KMS-11 (cell line): ENCODE measurements around the gene ACER3.

Experiments
- H2AFZ ChIP-seq: fragments of 200-600 bp; sonication (generic); 2 replicates; pipeline ENCODE4 v1.6.1; 2016; ENCODE audit warnings: antibody characterized with exemption, mixed run types, low read depth
- H3K27ac ChIP-seq: fragments of 200-600 bp; sonication (generic); 2 replicates; pipeline ENCODE4 v1.6.1; 2016; ENCODE audit warnings: mild to moderate bottlenecking, mixed run types
- H3K27me3 ChIP-seq: fragments of 200-600 bp; sonication (generic); 2 replicates; pipeline ENCODE4 v1.6.1; 2017; ENCODE audit warnings: mild to moderate bottlenecking, low read depth, mixed run types, moderate library complexity; ENCODE audit not compliant: insufficient read depth
- H3K36me3 ChIP-seq: fragments of 200-600 bp; sonication (generic); 2 replicates; pipeline ENCODE4 v1.6.1; 2017; ENCODE audit warnings: mild to moderate bottlenecking, mixed run types; ENCODE audit not compliant: insufficient read depth
- H3K4me1 ChIP-seq: fragments of 200-600 bp; sonication (generic); 2 replicates; pipeline ENCODE4 v1.6.1; 2016; ENCODE audit warnings: mild to moderate bottlenecking, low read depth, mixed run types; ENCODE audit not compliant: poor library complexity, severe bottlenecking
- H3K4me2 ChIP-seq: fragments of 200-600 bp; sonication (generic); 2 replicates; pipeline ENCODE4 v1.7.0; 2016; ENCODE audit warnings: mild to moderate bottlenecking, mixed run types
- H3K4me3 ChIP-seq: fragments of 200-600 bp; sonication (generic); IDR thresholded peaks from 2 replicates; pipeline ENCODE4 v1.6.1; 2017; ENCODE audit warnings: low read depth, low read length, mixed read lengths; ENCODE audit not compliant: insufficient read depth
- H3K79me2 ChIP-seq: fragments of 200-600 bp; sonication (generic); 2 replicates; pipeline ENCODE4 v1.6.1; 2016; ENCODE audit warnings: low read depth, mixed run types; ENCODE audit not compliant: insufficient read depth
- H3K9ac ChIP-seq: fragments of 200-600 bp; sonication (generic); 2 replicates; pipeline ENCODE4 v1.6.1; 2016; ENCODE audit warnings: mild to moderate bottlenecking, mixed run types
- H4K20me1 ChIP-seq: fragments of 200-600 bp; sonication (generic); 2 replicates; pipeline ENCODE4 v1.6.1; 2016; ENCODE audit warnings: mild to moderate bottlenecking, mixed run types; ENCODE audit not compliant: insufficient read depth
- TF ChIP-seq, protein P1 (sequence below): fragments of 200-600 bp; sonication (generic); conservative IDR thresholded peaks from 2 replicates; pipeline ENCODE4 v1.6.1; 2017; ENCODE audit warnings: low read depth, mild to moderate bottlenecking, antibody characterized with exemption, low read length, moderate library complexity, mixed read lengths

ACER3 gene

DNA sequence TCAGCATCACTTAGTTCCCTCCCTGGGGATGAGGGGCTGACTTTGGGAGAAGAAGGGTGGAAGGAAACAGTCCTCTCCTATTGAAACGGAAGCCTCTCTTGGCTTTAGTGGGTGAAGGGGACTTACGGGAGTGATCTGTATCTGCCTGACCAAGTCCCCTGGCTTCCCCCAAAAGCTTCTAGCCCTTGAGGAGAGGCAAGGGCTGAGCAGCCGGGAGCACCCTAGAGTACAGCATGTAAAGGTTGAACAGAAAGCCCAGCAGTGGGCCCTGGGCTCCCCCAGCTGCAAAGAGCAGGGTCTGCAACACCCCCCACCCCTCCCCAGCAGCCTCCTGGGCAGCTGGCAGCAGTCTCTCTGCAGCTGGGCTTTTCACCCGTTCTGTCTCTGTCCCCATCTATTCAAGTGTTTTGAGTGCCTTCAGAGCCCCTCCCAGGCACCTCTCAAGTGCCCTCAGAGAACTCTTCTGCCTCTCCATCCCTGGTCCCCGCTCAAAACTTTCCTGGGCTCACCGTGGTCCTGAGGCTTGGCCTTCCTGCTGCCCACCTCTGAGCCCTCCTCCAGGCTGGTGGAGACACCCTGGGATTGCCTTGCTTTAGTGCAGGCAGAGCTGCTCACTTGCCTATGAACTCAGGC, 208.7 kb downstream of the ACER3 start:
- TF ChIP-seq, protein P1, sequence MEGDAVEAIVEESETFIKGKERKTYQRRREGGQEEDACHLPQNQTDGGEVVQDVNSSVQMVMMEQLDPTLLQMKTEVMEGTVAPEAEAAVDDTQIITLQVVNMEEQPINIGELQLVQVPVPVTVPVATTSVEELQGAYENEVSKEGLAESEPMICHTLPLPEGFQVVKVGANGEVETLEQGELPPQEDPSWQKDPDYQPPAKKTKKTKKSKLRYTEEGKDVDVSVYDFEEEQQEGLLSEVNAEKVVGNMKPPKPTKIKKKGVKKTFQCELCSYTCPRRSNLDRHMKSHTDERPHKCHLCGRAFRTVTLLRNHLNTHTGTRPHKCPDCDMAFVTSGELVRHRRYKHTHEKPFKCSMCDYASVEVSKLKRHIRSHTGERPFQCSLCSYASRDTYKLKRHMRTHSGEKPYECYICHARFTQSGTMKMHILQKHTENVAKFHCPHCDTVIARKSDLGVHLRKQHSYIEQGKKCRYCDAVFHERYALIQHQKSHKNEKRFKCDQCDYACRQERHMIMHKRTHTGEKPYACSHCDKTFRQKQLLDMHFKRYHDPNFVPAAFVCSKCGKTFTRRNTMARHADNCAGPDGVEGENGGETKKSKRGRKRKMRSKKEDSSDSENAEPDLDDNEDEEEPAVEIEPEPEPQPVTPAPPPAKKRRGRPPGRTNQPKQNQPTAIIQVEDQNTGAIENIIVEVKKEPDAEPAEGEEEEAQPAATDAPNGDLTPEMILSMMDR: no peak
- no peak overlapping the region for H3K9ac ChIP-seq
- no peaks in the 10 kb centered on the region for H3K4me1 ChIP-seq
- H2AFZ ChIP-seq: no peak overlapping the region
- H3K27ac ChIP-seq: no peak overlapping the region
- no peaks in the 10 kb centered on the region; the same call in 1 of the 2 replicates for H3K27me3 ChIP-seq
- H3K4me3 ChIP-seq: no peak overlapping the region
- no peaks in the 10 kb centered on the region for H3K79me2 ChIP-seq
- no peaks in the 10 kb centered on the region for H4K20me1 ChIP-seq
- no peaks in the 10 kb centered on the region for H3K36me3 ChIP-seq
- no peak overlapping the region for H3K4me2 ChIP-seq

DNA sequence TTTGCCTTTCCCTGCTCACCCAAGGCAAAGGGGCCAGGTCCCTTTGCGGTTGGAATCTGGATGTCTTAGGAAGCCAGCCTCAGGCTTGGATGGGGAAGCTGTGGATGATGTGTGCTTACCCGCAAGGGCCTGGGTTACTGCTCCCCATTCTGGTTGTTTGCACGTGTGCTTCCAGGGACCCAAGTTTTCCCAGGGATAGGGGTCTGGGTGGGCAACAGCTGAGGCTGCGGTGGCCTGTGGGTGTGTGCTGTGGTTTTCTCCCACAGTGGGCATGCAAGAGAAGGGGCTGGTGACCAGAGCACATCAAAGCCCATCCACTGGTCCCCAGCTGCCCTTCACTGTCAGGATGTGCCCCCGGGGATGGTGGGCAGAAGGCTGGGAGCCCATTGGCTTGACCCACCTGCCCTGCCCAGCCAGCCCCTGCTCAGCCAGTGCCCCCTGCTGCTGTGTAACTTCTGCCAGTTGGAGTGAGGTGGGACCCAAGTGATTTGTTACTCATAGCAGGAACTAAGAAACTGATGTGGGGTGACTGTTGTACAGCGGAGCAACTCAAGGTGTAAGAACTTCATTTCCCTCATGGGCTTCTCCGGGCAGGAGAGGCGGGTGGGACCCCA, 209.4 kb downstream of the ACER3 start:
- H4K20me1 ChIP-seq: no peaks in the 10 kb centered on the region
- H3K79me2 ChIP-seq: no peaks in the 10 kb centered on the region
- H3K9ac ChIP-seq: no peak overlapping the region
- TF ChIP-seq, protein P1: no peak
- no peak overlapping the region for H3K4me2 ChIP-seq
- H3K4me1 ChIP-seq: no peaks in the 10 kb centered on the region
- no peak overlapping the region for H3K27ac ChIP-seq
- no peak overlapping the region for H3K4me3 ChIP-seq
- H3K36me3 ChIP-seq: no peaks in the 10 kb centered on the region
- no peak overlapping the region for H2AFZ ChIP-seq
- H3K27me3 ChIP-seq: no peaks in the 10 kb centered on the region; the same call in 1 of the 2 replicates

DNA sequence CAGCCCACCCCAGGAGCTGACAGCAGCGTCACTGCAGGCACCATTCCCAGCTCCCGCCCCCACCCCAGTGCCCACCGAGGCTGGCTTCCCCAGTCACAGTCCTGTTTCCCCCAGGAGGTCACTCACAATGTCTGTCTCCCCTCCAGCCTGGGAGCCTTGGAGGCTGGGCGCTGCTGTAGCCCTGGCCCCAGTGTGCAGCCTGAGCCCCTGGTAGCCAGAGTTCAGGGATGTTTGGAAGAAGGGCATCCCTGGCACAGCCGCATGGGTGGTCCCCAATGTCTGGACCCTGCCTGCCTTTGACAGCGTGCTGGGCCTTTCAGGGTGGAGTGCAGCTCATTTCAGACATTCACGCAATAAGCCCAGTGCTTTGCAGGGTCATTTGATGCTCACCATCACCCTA, 210.4 kb downstream of the ACER3 start:
- Histone ChIP-seq H2AFZ (no peak overlapping the region), H4K20me1 (no peaks in the 10 kb centered on the region), H3K79me2 (no peaks in the 10 kb centered on the region), H3K9ac (no peak overlapping the region), H3K4me2 (no peak overlapping the region), H3K36me3 (no peaks in the 10 kb centered on the region), H3K27ac (no peak overlapping the region), H3K4me3 (no peak overlapping the region), H3K4me1 (no peaks in the 10 kb centered on the region), H3K27me3 (no peaks in the 10 kb centered on the region; the same call in 1 of the 2 replicates)
- TF ChIP-seq, protein P1: no peak

GRCh38 chr11:77071671-77072605, 211.2 kb downstream of the ACER3 start:
- H3K4me3 ChIP-seq: no peak overlapping the region
- H2AFZ ChIP-seq: no peak overlapping the region
- H4K20me1 ChIP-seq: no peaks in the 10 kb centered on the region
- no peak overlapping the region for H3K27ac ChIP-seq
- no peaks in the 10 kb centered on the region for H3K79me2 ChIP-seq
- H3K4me1 ChIP-seq: no peaks in the 10 kb centered on the region
- TF ChIP-seq, protein P1: no peak
- H3K4me2 ChIP-seq: no peak overlapping the region
- H3K27me3 ChIP-seq: no peaks in the 10 kb centered on the region; the same call in 1 of the 2 replicates
- H3K36me3 ChIP-seq: no peaks in the 10 kb centered on the region
- H3K9ac ChIP-seq: no peak overlapping the region
